ENCODE results near the gene PBOV1. TPM values are rescaled to one million over a fixed set of nuclear protein-coding genes. Genes with fewer than 3 reads are reported as not detected.

Gene PBOV1
- total RNA-seq, 1 experiment from 2014 or later: not detected

GRCh38 chr6:138205437-138206094, 12.7 kb downstream of the PBOV1 start:
- DNase-seq (ENCODE audit: low spot score): no peak

GRCh38 chr6:138204792-138205384, 13.4 kb downstream of the PBOV1 start:
- no peak for DNase-seq (ENCODE audit: low spot score)

DNA sequence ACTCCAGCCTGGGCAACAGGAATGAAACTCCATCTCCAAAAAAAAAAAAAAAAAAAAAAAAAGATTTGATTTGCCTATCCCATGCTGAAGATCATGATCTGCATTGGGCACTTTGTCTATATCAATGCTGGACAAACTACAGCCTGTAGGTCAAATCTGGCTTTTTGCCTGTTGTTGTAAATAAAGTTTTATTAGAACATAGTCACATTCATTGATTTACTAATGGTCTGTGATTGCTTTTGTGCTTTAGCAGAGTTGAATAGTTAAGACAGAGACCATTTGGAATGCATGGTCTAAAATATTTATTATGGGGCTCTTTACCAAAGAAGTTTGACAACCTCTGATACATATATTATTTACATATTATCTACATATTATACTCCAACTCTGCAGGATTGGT, 14.0 kb downstream of the PBOV1 start:
- no peak for DNase-seq (ENCODE audit: low spot score)

GRCh38 chr6:138203315-138203714, 15.0 kb downstream of the PBOV1 start:
- no peak for DNase-seq (ENCODE audit: low spot score)

DNA sequence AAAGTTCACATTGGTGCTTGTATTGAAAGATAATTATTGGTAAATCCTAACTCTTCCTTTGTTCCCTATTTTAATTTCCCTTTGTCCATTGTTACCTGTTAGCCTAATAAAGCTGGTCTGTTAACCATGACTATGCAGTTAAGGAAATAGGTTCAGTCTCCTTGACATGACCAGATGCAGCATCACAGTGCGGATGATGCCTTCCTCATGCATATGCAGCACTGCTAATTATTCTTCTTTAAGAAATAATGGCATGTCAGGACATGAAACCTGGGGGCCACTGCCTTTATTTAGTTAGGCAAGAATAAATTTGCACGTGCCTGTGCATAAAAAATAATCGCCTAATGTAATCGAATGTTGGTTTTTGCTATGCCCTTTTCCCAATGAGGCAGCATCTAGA, 16.5 kb downstream of the PBOV1 start:
- no peak for DNase-seq (ENCODE audit: low spot score)

- DNase-seq (ENCODE audit: low spot score): no peak
Observed at GRCh38 chr6:138198430-138199091, 19.7 kb downstream of the PBOV1 start.

DNA sequence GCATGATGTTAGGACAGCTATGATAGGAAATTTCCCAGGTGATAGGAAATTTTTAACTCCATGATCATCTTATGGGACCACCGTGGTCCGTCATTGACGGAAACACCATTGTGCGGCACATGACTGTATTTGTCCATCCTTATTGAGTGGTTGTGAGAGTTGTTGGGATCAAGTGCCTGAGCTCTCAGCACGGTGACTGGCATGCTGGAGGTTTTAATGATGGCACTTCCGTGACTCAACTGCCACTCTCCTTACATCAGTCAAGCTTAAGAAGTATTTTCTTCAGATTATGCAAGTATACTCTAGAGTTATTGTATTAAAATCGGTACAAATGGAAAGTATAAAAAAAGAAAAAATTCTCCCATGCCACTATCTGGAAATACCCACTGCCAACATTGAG, 20.7 kb downstream of the PBOV1 start:
- no peak for DNase-seq (ENCODE audit: low spot score)

GRCh38 chr6:138196122-138196738, 22.1 kb downstream of the PBOV1 start:
- DNase-seq (ENCODE audit: low spot score): no peak

- no peak for DNase-seq (ENCODE audit: low spot score)
Observed at GRCh38 chr6:138194287-138194686, 24.0 kb downstream of the PBOV1 start.

DNA sequence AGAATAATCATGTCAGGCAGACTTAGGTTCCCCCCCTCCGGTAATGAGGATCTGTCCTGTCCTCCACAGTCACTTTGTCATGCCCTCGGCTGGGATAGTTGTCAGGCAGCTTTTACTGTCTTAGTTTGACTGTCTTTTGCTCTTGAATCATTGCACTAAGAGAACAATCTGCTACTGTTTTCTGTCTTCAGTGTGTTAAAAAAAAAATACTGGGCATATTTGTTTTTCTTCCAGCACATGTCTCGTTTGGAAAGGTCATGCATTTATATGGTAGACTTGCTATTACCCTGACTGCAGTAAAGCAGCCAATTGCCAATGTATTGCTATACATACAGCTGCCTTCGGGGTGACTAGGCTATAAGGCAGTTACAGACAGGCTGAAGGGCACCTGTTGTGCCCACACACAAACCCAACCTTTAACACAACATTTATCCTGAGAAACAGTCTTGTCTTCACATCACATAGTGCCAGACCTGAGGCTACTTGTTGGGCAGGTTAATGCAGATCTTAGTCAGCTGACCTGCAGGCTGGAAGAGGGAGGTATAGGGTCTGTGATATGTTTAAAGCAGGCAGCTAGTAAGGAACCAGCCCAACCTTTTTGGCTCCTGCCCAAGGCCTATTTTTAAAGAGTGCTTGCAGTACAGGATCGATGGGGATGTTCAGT, 29.9 kb downstream of the PBOV1 start:
- no peak for DNase-seq (ENCODE audit: low spot score)

DNA sequence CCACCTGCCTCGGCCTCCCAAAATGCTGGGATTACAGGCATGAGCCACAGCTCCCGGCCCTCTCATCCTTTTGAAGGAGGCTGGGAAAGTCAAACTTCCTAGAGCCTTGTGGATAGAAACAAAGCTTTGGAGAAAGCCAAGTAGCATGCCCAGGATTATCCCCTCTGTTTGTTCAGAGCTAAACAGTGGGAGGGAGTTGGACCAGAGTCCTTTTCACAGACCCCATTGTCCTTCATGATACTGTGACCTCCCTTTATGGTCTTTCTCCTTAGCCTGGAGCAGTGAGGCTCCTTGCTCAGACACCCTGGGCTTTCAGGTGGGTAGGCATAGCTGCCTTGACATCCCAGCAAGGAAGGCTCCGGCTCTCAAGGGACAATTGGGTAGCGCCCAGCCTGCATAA, 31.1 kb downstream of the PBOV1 start:
- no peak for DNase-seq (ENCODE audit: low spot score)

DNA sequence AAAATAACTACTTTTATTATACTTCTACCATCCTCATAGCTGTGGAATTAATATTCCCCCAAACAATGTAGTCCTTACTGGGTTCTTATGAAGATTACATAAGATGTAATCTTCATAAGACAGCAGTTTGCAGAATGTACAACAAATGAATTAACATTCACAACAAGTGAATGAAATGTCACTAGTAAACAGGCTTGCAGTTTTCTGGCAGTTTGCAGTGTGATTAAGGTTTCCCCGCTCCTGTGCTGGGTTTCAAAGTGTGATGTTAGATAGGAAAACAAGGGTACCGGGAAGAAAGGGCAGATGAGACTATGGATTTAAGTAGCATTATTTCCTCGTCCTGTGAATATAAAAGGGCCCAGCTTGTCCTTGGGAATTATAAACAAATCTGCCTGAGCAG, 34.1 kb downstream of the PBOV1 start:
- no peak for DNase-seq (ENCODE audit: low spot score)

GRCh38 chr6:138183790-138184134, 34.5 kb downstream of the PBOV1 start:
- no peak for DNase-seq (ENCODE audit: low spot score)

GRCh38 chr6:138182939-138183789, 35.1 kb downstream of the PBOV1 start:
- no peak for DNase-seq (ENCODE audit: low spot score)

DNA sequence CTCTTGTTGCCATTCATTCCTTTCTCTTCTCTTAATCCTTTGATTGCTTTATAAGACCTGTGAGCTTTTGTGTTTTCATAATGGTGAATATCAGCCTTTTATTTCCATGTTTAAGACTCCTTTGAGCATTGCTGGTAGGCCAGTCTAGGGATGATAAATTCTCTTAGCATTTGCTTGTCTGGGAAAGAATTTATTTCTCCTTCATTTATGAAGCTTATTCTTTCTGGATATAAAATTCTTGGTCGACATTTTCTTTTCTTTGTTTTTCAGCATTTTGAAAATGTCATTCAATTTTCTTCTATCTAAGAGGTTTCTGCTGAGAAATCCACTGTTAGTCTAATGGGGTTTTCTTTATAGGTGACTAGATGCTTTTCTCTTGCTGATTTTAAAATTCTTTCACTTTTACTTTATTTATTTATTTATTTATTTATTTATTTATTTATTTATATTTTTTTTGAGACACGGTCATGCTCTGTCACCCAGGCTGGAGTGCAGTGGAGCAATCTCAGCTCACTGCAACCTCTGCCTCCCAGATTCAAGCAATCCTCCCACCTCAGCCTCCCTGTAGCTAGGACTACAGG, 41.5 kb downstream of the PBOV1 start:
- DNase-seq (ENCODE audit: low spot score): no peak

DNA sequence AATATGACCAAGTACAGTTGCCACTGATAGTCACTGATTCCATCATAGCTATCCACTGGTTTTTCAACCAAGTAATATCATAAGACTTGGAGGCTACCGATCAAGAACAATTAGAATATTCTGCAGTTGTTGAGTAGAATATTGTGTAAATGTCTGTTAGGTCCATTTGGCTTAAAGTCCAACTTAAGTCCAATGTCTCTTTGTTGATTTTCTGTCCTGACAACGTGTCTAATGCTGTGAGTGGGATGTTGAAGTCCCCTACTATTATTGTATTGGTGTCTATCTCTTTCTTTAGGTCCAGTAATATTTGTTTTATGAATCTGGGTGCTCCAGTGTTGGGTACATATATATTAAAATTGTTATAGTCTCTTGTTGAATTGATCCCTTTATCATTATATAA, 42.7 kb downstream of the PBOV1 start:
- no peak for DNase-seq (ENCODE audit: low spot score)

Other genes with a start within 250 kb of the PBOV1 start
- 40.0 and 47.8 TPM in 2 replicates for gene PERP, start 111.1 kb downstream of the PBOV1 start, total RNA-seq (2014; rRNA removed; shearing (Covaris generic))
- 0.10 and 0.23 TPM in 2 replicates for gene ARFGEF3, start 56.6 kb downstream of the PBOV1 start, total RNA-seq (2014; rRNA removed; shearing (Covaris generic))
- gene SMIM28, start 159.4 kb upstream of the PBOV1 start, total RNA-seq (2014; rRNA removed; shearing (Covaris generic)): not detected in 2 replicates
- gene HEBP2, start 185.7 kb upstream of the PBOV1 start, total RNA-seq (2014; rRNA removed; shearing (Covaris generic)): 8.5 and 10.7 TPM in 2 replicates

Data from H4 (cell line).